Measurements from ENCODE around the gene XRCC2.

The XRCC2 gene

GRCh38 chr7:152597507-152597906 lies 78.4 kb downstream of the XRCC2 start:
- TF ChIP-seq CTCF (IDR thresholded peaks at IDR 0.05; ENCODE audit: low read depth, low read length, missing control alignments) = no peak
- no peak for DNase-seq (ENCODE audit: low read depth)
- no peak overlapping the region for H3K4me3 ChIP-seq (ENCODE audit: low read depth, low read length)

DNA sequence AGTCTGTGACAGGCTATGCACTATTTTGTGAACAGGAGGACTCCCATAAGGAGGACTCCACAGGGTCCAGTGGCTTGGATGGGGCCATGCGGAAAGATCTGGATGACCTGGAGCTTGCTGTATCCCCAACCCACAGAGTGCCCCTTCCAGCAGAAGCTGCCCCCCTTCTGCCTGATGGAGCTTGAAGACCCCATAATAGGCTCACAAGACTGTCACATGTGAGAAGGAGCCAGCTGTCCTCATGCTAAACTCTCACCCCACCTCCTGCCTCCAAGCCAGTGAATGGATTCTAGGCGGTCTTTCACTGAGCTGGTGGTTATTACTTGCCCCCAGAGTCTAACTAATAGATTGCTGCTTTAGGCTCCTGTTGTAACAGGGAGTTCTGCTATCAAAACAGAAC lies 79.1 kb downstream of the XRCC2 start:
- no peak for TF ChIP-seq CTCF (IDR thresholded peaks at IDR 0.05; ENCODE audit: low read depth, low read length, missing control alignments)
- no peak for DNase-seq (ENCODE audit: low read depth)
- H3K4me3 ChIP-seq (ENCODE audit: low read depth, low read length) = no peak overlapping the region
